Naive thymus-derived CD8-positive, alpha-beta T cell (primary cell): ENCODE measurements around the gene CUL1. TPM values are rescaled to one million over a fixed set of nuclear protein-coding genes. Genes with fewer than 3 reads are reported as not detected.

Experiments
- ATAC-seq, 2 donors: fragments of 150-1000 bp; cut with Tn5 transposase in 1 of 2; sonication (Bioruptor Pico), chemical (Tn5 transposase) in 1 of 2; 1 replicate in 1 of 2; 2 replicates in 1 of 2; pipeline ENCODE4 v1.10.0; 2021; ENCODE audit warnings: mild to moderate bottlenecking in 2 of 2, moderate library complexity in 2 of 2
- POLR2A ChIA-PET: fragments of 350-600 bp; sonication (Branson Sonifier 250); formaldehyde crosslinking; loops from one replicate; lab custom pipeline; 2021; ENCODE audit warnings: antibody characterized with exemption; lab: Charles Lee
- DNase-seq, 10 donors: peaks; one replicate each; pipeline versions ENCODE4 v3.0.0 to v3.0.0-alpha.2; 2020 to 2022
- H3K27ac Mint-ChIP-seq, 10 donors: one replicate each; pipeline ENCODE4 v1.8.0; 2020 to 2022; ENCODE audit warnings: mild to moderate bottlenecking in 10 of 10, mixed read lengths in 10 of 10, moderate library complexity in 4 of 10, inconsistent platforms in 1 of 10
- H3K27me3 Mint-ChIP-seq, 5 donors: one replicate each; pipeline ENCODE4 v1.8.0; 2021 to 2022; ENCODE audit warnings: mixed read lengths in 5 of 5
- H3K36me3 Mint-ChIP-seq, 3 donors: one replicate each; pipeline ENCODE4 v1.8.0; 2020 to 2022; ENCODE audit warnings: mixed read lengths in 3 of 3, mild to moderate bottlenecking in 2 of 3, inconsistent platforms in 1 of 3
- H3K4me1 Mint-ChIP-seq, 4 donors: one replicate each; pipeline ENCODE4 v1.8.0; 2021 to 2022; ENCODE audit warnings: mixed read lengths in 4 of 4
- H3K4me3 Mint-ChIP-seq, 10 donors: one replicate each; pipeline ENCODE4 v1.8.0; 2020 to 2022; ENCODE audit warnings: mild to moderate bottlenecking in 10 of 10, mixed read lengths in 10 of 10, moderate library complexity in 6 of 10, inconsistent platforms in 1 of 10
- H3K9me3 Mint-ChIP-seq, 9 donors: one replicate each; pipeline ENCODE4 v1.8.0; 2020 to 2022; ENCODE audit warnings: mixed read lengths in 9 of 9, mild to moderate bottlenecking in 3 of 9, inconsistent platforms in 1 of 9, moderate library complexity in 1 of 9
- polyA plus RNA-seq, 3 donors: library from polyadenylated mRNA; unstranded; fragments of 300-500 nt; fragmentation: Illumina TruSeq; gene quantifications; one replicate each; pipeline ENCODE4 v1.2.3, GENCODE V29; 2021
- total RNA-seq, 8 experiments: library from RNA in 2 of 8; stranded (reverse) in 2 of 8; gene quantifications; one replicate each; pipeline ENCODE4 v1.2.3 and lab custom pipeline; 2021 to 2026

The CUL1 gene
- total and polyA plus RNA-seq, 5 experiments from 2014 or later, result 39.2 to 67.7 (median 50.6) TPM

DNA sequence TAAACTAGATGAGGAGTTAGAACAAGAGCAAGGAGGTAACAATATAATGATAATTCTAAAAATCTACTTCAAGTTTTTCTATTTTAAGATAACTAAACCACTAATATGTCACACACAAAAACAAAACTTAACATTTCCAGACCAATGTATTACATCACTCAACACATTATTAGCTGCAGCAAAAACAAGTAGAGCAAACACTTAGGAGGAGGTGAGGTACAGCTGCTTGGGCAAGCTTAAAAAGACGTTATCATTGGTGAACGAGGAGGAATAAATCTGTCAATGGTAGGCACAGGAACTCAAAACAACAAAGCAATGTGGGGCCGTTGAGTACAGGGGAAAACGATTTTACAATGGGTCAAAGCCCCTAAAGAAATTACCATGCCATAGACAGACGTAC lies 126.6 kb downstream of the CUL1 start:
- no peak for DNase-seq
- no peaks in the 10 kb centered on the region for H3K27me3 Mint-ChIP-seq
- POLR2A ChIA-PET, result no interaction called here
- no peaks in the 10 kb centered on the region for H3K9me3 Mint-ChIP-seq
- no peak overlapping the region for H3K4me3 Mint-ChIP-seq
- H3K27ac Mint-ChIP-seq, result peak overlapping the region in 1 of 10 donors; percentile 18
- no peak for ATAC-seq
- peaks cover 0 to 2% (median 0%) of the 10 kb centered on the region in 4 donors for H3K4me1 Mint-ChIP-seq
- H3K36me3 Mint-ChIP-seq, result peaks cover 0 to 37% (median 8%) of the 10 kb centered on the region in 3 donors

DNA sequence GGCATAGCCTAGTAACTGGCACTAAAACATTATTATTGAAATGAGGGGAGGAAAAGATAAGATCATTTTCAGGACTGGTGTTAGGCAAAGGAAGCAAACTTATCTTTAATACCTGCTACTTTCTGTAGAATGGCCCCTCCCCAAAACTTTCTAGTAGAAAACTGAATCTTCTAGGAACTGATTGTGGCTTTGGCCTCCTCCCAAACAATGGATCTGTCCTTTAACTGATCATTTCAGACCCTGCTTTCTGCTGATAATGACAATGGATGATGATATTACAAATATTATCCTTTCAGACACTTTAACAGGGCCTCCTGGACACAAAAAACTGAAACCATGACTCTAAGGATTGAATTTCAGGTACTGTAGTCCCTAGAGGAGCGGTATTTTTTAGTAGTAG lies 130.3 kb downstream of the CUL1 start:
- Mint-ChIP-seq H3K27me3 (no peaks in the 10 kb centered on the region), H3K9me3 (no peaks in the 10 kb centered on the region), H3K27ac (no peak overlapping the region), H3K36me3 (peaks cover 0 to 38% (median 5%) of the 10 kb centered on the region in 3 donors), H3K4me1 (peaks cover 0 to 1% (median 0%) of the 10 kb centered on the region in 4 donors), H3K4me3 (no peak overlapping the region)
- DNase-seq (no peak), ATAC-seq (no peak)
- POLR2A ChIA-PET, result no interaction called here

DNA sequence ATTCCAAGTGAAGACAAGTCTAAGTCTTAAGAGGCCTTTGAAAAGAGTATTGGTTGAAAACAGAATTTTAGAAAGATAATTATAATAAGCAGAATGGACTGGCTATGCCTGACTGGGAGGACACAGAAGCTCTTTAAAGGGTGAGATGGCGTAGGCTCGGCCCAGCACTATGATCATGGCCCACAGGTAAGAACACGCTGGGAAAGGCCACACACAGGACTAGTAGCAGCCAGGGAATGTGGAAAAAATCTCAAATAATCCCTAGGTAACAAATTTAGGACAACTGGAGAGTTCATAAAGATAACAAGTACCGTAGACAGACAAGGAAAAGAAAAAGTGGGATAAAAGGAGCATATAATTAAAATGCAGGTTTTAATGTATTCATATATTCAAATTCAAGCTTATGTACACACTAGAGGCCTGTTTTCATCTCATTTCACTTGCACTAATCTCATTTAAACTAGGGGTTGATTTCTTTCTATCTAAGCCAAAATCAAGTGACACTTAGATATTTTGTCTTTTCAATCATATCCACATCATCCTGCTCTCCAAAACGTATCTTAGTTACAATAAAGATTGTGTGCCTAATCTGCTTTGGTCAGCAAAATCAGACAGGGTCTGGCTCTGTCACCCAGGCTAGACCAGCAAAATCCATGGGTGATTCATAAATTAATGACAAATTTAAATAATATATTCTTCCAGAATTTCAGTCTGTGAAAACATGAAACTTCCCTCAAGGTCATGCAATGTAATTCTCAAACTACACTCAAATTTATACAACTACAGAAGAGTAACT lies 132.4 kb downstream of the CUL1 start:
- Mint-ChIP-seq H3K4me3 (no peak overlapping the region), H3K9me3 (no peaks in the 10 kb centered on the region), H3K4me1 (peaks cover 0 to 1% (median 0%) of the 10 kb centered on the region in 4 donors), H3K27ac (no peak overlapping the region), H3K27me3 (no peaks in the 10 kb centered on the region), H3K36me3 (peaks cover 0 to 28% (median 5%) of the 10 kb centered on the region in 3 donors)
- POLR2A ChIA-PET, result interaction anchor here (0.6 kb wide), 1 partner anchor 167 kb away, joined by 3 read pairs; no protein-coding TSS in a partner anchor
- no peak for DNase-seq
- no peak for ATAC-seq

DNA sequence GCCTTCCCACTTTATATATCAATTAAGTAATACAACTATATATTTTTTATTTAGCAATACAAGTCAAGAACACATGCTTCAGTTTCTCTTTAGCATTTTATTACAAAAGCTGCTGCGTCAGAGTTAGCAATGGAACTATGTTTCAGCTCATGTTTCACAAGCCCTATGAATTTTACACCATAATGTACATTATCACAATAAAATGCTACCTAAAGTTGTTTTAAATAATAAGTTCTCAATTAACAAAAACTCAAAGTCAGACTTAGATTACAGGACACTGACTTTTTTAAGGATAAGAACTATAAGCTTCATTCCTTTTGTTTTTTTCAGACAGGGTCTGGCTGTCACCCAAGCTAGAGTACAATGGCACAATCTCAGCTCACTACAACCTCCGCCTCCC lies 133.1 kb downstream of the CUL1 start:
- POLR2A ChIA-PET, result interaction anchor here (0.6 kb wide), 1 partner anchor 166 kb away, joined by 3 read pairs; no protein-coding TSS in a partner anchor
- no peaks in the 10 kb centered on the region for H3K9me3 Mint-ChIP-seq
- ATAC-seq (no peak), DNase-seq (no peak)
- H3K36me3 Mint-ChIP-seq, result peaks cover 0 to 27% (median 8%) of the 10 kb centered on the region in 3 donors
- no peak overlapping the region for H3K4me3 Mint-ChIP-seq
- no peaks in the 10 kb centered on the region for H3K27me3 Mint-ChIP-seq
- peaks cover 0 to 1% (median 0%) of the 10 kb centered on the region in 4 donors for H3K4me1 Mint-ChIP-seq
- no peak overlapping the region for H3K27ac Mint-ChIP-seq

DNA sequence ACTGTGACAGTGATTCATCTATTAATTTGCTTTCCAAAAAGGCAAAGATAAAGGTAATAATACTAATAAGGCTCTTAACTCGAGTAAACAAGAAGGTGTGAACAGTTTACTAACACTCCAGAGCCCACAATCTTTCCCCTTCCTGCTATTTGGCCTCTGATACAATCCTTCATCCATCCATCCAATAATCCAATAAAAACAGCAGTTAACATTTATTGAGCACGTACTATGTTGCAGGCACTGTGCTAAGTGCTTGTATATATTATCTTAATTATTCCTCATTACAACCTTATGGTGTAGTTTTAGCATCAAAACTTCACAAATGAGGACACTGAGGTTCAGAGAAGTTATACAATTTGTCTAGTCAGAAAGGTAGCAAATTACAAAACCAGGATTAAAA lies 135.9 kb downstream of the CUL1 start:
- ATAC-seq, result no peak
- Mint-ChIP-seq H3K4me1 (peaks cover 10 to 19% (median 13%) of the 10 kb centered on the region in 4 donors), H3K36me3 (peaks cover 0 to 17% (median 11%) of the 10 kb centered on the region in 3 donors), H3K4me3 (no peak overlapping the region), H3K27me3 (no peaks in the 10 kb centered on the region), H3K9me3 (peaks cover 0 to 11% (median 0%) of the 10 kb centered on the region in 9 donors), H3K27ac (no peak overlapping the region)
- DNase-seq, result no peak
- POLR2A ChIA-PET, result no interaction called here

DNA sequence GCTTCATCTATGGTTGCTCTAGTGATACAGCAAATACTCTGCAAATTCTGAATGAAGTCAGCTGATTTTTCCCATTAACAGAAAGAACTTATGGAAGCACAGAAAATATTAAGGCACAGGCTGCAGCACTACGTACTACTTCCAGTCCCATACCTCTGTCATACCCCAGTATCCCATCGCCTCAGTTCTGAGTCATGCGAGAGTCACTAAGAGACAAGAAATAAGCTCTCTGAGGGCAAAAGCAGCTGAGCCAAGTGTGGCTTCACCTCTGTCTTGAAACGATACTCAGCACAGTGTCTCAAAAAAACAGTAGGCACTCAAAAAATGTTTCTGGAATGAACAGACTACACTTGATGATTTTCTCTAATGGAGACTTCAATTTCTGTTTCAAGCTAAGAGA lies 137.2 kb downstream of the CUL1 start:
- Mint-ChIP-seq H3K36me3 (peaks cover 0 to 15% (median 11%) of the 10 kb centered on the region in 3 donors), H3K4me1 (peaks cover 8 to 25% (median 13%) of the 10 kb centered on the region in 4 donors), H3K27ac (no peak overlapping the region), H3K4me3 (no peak overlapping the region), H3K9me3 (peaks cover 0 to 11% (median 0%) of the 10 kb centered on the region in 9 donors), H3K27me3 (no peaks in the 10 kb centered on the region)
- no peak for ATAC-seq
- POLR2A ChIA-PET, result interaction anchor here (1.2 kb wide), 1 partner anchor 13 kb away, joined by 3 read pairs; no protein-coding TSS in a partner anchor
- no peak for DNase-seq

DNA sequence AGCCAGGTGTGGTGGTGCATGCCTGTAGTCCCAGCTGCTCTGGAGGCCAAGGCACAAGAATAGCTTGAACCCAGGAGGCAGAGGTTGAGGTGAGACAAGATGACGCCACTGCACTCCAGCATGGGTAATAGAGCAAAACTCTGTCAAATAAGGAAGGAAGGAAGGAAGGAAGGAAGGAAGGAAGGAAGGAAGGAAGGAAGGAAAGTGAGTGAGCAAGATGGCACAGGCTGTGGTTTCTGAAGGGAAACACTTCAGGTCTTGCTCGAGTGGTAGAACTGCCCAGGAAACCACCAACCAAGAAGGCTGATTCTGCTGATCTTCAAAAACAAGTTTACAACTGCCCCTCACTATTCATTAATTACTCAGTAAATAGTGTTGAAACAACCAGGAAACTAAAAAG lies 140.2 kb downstream of the CUL1 start:
- Mint-ChIP-seq H3K9me3 (peaks cover 0 to 11% (median 0%) of the 10 kb centered on the region in 9 donors), H3K27me3 (no peaks in the 10 kb centered on the region), H3K4me1 (peaks cover 10 to 32% (median 14%) of the 10 kb centered on the region in 4 donors), H3K27ac (peak overlapping the region in 6 of 10 donors; percentile 7 to 88 (median 56)), H3K36me3 (peaks cover 0 to 11% (median 10%) of the 10 kb centered on the region in 3 donors), H3K4me3 (peak overlapping the region in 5 of 10 donors; percentile 5 to 71 (median 26))
- peak in 1 of 2 donors; percentile 44 for ATAC-seq
- POLR2A ChIA-PET, result no interaction called here
- DNase-seq, result peak in 2 of 10 donors; percentile 2 to 5

DNA sequence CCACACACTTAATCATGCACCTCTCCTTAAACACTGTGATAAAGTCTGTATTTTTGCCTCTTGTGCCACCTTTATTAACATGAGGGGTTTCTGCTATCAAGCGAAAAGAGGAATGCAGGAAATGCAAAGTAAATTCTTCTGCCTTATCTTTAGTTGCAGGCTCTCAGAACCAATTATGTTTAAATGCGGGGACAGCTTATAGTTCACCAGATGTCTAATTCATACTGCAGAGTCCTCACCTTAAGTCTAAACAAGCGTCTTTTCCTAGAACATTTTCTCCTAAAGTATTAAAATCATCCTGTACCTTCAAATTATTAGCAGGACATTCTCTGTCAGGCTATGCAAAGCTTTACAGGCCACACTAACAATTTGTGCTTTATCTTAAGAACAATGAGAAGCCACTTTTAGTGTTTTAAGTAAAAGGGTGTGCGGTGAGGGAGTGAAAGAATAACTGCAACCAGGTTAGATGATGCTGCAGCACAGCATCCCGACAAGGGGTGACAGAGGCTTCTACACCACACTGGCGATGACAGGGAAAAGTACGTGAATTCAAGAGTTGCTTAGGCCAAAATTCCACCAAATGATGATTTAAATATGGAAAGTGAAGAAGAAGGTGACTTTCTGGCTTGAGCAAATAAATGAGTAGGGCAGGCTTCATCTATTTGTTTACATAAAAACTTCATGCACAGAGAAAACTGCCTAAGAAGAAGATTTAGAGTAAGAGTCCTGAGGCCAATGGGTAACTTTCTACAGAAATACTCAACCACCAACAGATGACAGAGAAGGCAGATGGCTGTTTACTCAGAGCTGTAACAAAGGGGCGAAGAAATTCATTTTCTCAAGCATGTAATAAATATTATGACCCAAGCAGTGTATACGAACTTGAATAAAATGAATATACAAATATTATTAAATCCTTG lies 149.4 kb downstream of the CUL1 start:
- H3K9me3 Mint-ChIP-seq, result no peaks in the 10 kb centered on the region
- H3K27ac Mint-ChIP-seq, result no peak overlapping the region
- no peak for DNase-seq
- no peak overlapping the region for H3K4me3 Mint-ChIP-seq
- H3K4me1 Mint-ChIP-seq, result peaks cover 13 to 44% (median 24%) of the 10 kb centered on the region in 4 donors
- no peaks in the 10 kb centered on the region for H3K27me3 Mint-ChIP-seq
- ATAC-seq, result no peak
- POLR2A ChIA-PET, result interaction anchor here (1.0 kb wide), 1 partner anchor 9 kb away, joined by 3 read pairs; no protein-coding TSS in a partner anchor
- H3K36me3 Mint-ChIP-seq, result peaks cover 0 to 2% (median 0%) of the 10 kb centered on the region in 3 donors

DNA sequence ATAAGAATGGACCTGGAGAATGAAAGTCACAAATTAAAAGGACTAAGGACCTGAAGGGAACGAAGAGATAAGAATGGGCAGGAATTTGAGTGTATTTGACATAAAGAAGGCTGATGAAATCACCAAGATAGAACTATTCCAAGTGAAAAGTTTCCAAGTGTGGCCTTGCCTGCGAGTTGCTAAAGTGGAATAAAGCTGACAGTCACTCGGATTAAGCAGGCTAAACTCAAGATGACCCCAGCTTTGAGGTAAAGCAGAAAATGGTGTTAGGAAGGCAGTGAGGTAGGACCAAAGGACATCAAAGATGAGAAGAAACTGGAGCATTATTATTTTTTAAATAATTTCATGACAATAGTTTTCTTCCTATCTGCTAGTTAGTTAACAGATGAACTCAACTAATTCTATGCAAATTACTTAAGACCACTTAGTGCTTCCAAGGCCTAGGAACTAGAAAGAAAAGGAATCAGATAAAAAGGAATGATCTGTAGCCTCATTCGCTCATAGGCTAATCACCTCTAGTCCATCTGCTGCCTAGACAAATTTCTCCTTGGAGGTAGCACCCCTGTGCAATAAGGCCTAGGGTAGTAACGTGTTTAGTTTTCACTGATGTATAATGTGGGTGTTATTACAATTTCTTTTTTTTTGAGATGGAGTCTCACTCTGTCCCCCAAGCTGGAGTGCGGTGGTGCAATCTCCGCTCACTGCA lies 150.8 kb downstream of the CUL1 start:
- Mint-ChIP-seq H3K4me1 (peaks cover 13 to 44% (median 22%) of the 10 kb centered on the region in 4 donors), H3K4me3 (no peak overlapping the region), H3K9me3 (no peaks in the 10 kb centered on the region), H3K27me3 (no peaks in the 10 kb centered on the region), H3K27ac (peak overlapping the region in 1 of 10 donors; percentile 20), H3K36me3 (peaks cover 0 to under 1% (median 0%) of the 10 kb centered on the region in 3 donors)
- no peak for ATAC-seq
- DNase-seq, result no peak
- POLR2A ChIA-PET, result interaction anchor here (0.7 kb wide), 1 partner anchor 13 kb away, joined by 3 read pairs; no protein-coding TSS in a partner anchor

DNA sequence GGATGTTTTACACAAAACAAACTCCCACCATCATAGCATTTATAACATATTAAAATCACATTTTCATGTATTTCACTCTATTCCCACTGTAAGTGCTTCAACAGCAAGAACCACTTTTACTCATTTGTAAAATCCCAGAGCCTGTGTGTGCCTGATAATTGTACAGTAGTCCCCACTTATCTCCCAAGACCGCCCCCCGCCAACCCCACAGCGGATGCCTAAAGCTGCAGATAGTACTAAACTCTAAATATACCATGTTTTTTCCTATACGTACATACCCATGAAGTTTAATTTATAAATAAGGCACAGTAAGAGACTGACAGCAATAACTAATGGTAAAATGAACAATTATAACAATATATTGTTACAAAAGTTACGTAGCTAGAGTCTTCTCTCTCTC lies 151.9 kb downstream of the CUL1 start:
- Mint-ChIP-seq H3K4me1 (peaks cover 13 to 42% (median 22%) of the 10 kb centered on the region in 4 donors), H3K4me3 (no peak overlapping the region), H3K9me3 (no peaks in the 10 kb centered on the region), H3K27ac (no peak overlapping the region), H3K36me3 (no peaks in the 10 kb centered on the region), H3K27me3 (no peaks in the 10 kb centered on the region)
- ATAC-seq (no peak), DNase-seq (no peak)
- POLR2A ChIA-PET, result no interaction called here
